Heart left ventricle (tissue), 13 donors: ENCODE data around the gene HSPB2.
"Not testable (repeated sequence)": the region's sequence is repeated elsewhere in the genome, so short reads cannot be mapped to it uniquely, and the experiment has no call there.

Source experiments
- CTCF ChIP-seq, 12 donors: fragments of 200-600 bp; sonication (generic) in 4 of 12; IDR thresholded peaks; one replicate each; pipeline versions ENCODE4 v1.5.0 to v1.8.0; 2018 to 2022; ENCODE audit warnings: antibody characterized with exemption in 12 of 12, mild to moderate bottlenecking in 5 of 12
- POLR2A ChIP-seq, 2 donors: fragments of 450-650 bp; IDR thresholded peaks; one replicate each; pipeline ENCODE4 v1.6.1; 2017; ENCODE audit warnings: antibody characterized with exemption in 2 of 2, mild to moderate bottlenecking in 2 of 2, moderate library complexity in 2 of 2
- donor health status: ischemic (EF 13 %, LVEDD 7.1; RV severe dilation, severe dysfunction).
- donor health status: DM: no; HTN: yes; CAD: no.
- donor health status: DM: no; HTN: no; CAD: no.
- donor health status: ischemic (EF 25% LVEDD 6.9; RV normal size, moderate dysfunction).
- donor health status: ischemic (EF 25% LVEDD 5.7; RV mildly dilated, moderate dysfunction).
- donor health status: ischemic (EF 35%, LVEDD 5.7; RV mildly dilated, moderate dysfunction).
- donor health status: nonischemic (EF 11% LVEDD 7.7; RV severe dilation, severe dysfunction).
- donor health status: DM: yes; HTN: yes; CAD: no.
- donor health status: PGD.
- donor health status: ischemic (EF 29% LVEDD 5.4; RV normal size, mild dysfunction).
- donor health status: nonischemic (EF 23%, LVEDD 6.1; RV moderate dilation, normal function).

DNA sequence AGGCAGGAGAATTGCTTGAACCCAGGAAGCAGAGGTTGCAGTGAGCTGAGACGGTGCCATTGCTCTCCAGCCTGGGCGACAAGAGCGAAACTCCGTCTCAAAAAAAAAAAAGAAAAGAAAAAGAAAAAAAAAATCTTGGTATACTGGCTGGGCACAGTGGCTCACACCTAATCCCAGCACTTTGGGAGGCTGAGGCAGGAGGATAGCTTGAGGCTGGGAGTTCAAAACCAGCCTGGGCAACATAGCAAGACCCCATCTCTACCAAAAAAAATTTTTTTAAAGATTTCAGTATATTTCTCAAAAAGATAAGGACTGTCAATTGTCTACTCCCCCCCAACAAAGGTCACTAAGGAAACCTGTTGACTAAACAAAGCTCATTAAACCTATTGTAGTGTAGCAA is 27.5 kb upstream of the HSPB2 start:
- TF ChIP-seq POLR2A, CTCF (IDR thresholded peaks at IDR 0.05): not testable (repeated sequence)
